ENCODE results near the gene CLEC6A. TPM values are rescaled to one million over a fixed set of nuclear protein-coding genes. Genes with fewer than 3 reads are reported as not detected.
"Not testable (repeated sequence)": the region's sequence is repeated elsewhere in the genome, so short reads cannot be mapped to it uniquely, and the experiment has no call there.

CLEC6A gene
- total RNA-seq, 1 experiment from 2014 or later = not detected

GRCh38 chr12:8483079-8483478 is 27.3 kb downstream of the CLEC6A start:
- no TSS peak for BruUV-seq (replicated peaks)
- H3K27ac Mint-ChIP-seq (ENCODE audit: unreplicated experiment) = no peak overlapping the region
- intact Hi-C loops (cut with micrococcal nuclease; ENCODE audit: unreplicated experiment) = no loop called here
- H3K36me3 Mint-ChIP-seq (ENCODE audit: insufficient read depth, unreplicated experiment) = no peaks in the 10 kb centered on the region
- peaks cover 40% of the 10 kb centered on the region for H3K27me3 Mint-ChIP-seq (ENCODE audit: unreplicated experiment)
- TF ChIP-seq CTCF (IDR thresholded peaks at IDR 0.05; ENCODE audit: unreplicated experiment) = no peak
- no peak for DNase-seq
- CTCF ChIA-PET = no interaction called here
- H3K9me3 Mint-ChIP-seq (ENCODE audit: low read depth, unreplicated experiment) = no peaks in the 10 kb centered on the region
- no peak overlapping the region for H3K4me3 Mint-ChIP-seq (ENCODE audit: low read depth, unreplicated experiment)
- no peaks in the 10 kb centered on the region for H3K4me1 Mint-ChIP-seq (ENCODE audit: low read depth, unreplicated experiment)

- intact Hi-C loops (cut with micrococcal nuclease; ENCODE audit: unreplicated experiment) = no loop called here
- no peaks in the 10 kb centered on the region for H3K4me1 Mint-ChIP-seq (ENCODE audit: low read depth, unreplicated experiment)
- no peak for DNase-seq
- no peak for TF ChIP-seq CTCF (IDR thresholded peaks at IDR 0.05; ENCODE audit: unreplicated experiment)
- no peak overlapping the region for H3K4me3 Mint-ChIP-seq (ENCODE audit: low read depth, unreplicated experiment)
- H3K27me3 Mint-ChIP-seq (ENCODE audit: unreplicated experiment) = peaks cover 19% of the 10 kb centered on the region
- H3K9me3 Mint-ChIP-seq (ENCODE audit: low read depth, unreplicated experiment) = no peaks in the 10 kb centered on the region
- no peak overlapping the region for H3K27ac Mint-ChIP-seq (ENCODE audit: unreplicated experiment)
- CTCF ChIA-PET = no interaction called here
- no TSS peak for BruUV-seq (replicated peaks)
- H3K36me3 Mint-ChIP-seq (ENCODE audit: insufficient read depth, unreplicated experiment) = no peaks in the 10 kb centered on the region
These were observed 36.1 kb downstream of the CLEC6A start for GRCh38 chr12:8491646-8492530.

GRCh38 chr12:8493084-8493483 is 37.3 kb downstream of the CLEC6A start:
- Mint-ChIP-seq H3K4me3 (ENCODE audit: low read depth, unreplicated experiment) (no peak overlapping the region), H3K9me3 (ENCODE audit: low read depth, unreplicated experiment) (no peaks in the 10 kb centered on the region), H3K4me1 (ENCODE audit: low read depth, unreplicated experiment) (no peaks in the 10 kb centered on the region), H3K27ac (ENCODE audit: unreplicated experiment) (no peak overlapping the region), H3K27me3 (ENCODE audit: unreplicated experiment) (peaks cover 27% of the 10 kb centered on the region), H3K36me3 (ENCODE audit: insufficient read depth, unreplicated experiment) (no peaks in the 10 kb centered on the region)
- DNase-seq = no peak
- BruUV-seq (replicated peaks) = no TSS peak
- no peak for TF ChIP-seq CTCF (IDR thresholded peaks at IDR 0.05; ENCODE audit: unreplicated experiment)
- CTCF ChIA-PET = no interaction called here
- intact Hi-C loops (cut with micrococcal nuclease; ENCODE audit: unreplicated experiment) = no loop called here

GRCh38 chr12:8495671-8496070 is 39.9 kb downstream of the CLEC6A start:
- CTCF ChIA-PET; H3K4me1 Mint-ChIP-seq (ENCODE audit: low read depth, unreplicated experiment); H3K36me3 Mint-ChIP-seq (ENCODE audit: insufficient read depth, unreplicated experiment); H3K27ac Mint-ChIP-seq (ENCODE audit: unreplicated experiment); H3K9me3 Mint-ChIP-seq (ENCODE audit: low read depth, unreplicated experiment); H3K4me3 Mint-ChIP-seq (ENCODE audit: low read depth, unreplicated experiment); intact Hi-C loops (cut with micrococcal nuclease; ENCODE audit: unreplicated experiment); DNase-seq; BruUV-seq (replicated peaks): not testable (repeated sequence)
- H3K27me3 Mint-ChIP-seq (ENCODE audit: unreplicated experiment) = peaks cover 45% of the 10 kb centered on the region

- H3K36me3 Mint-ChIP-seq (ENCODE audit: insufficient read depth, unreplicated experiment); CTCF ChIA-PET; H3K4me3 Mint-ChIP-seq (ENCODE audit: low read depth, unreplicated experiment); intact Hi-C loops (cut with micrococcal nuclease; ENCODE audit: unreplicated experiment); H3K4me1 Mint-ChIP-seq (ENCODE audit: low read depth, unreplicated experiment); DNase-seq; BruUV-seq (replicated peaks); H3K9me3 Mint-ChIP-seq (ENCODE audit: low read depth, unreplicated experiment); H3K27ac Mint-ChIP-seq (ENCODE audit: unreplicated experiment): not testable (repeated sequence)
- H3K27me3 Mint-ChIP-seq (ENCODE audit: unreplicated experiment) = peaks cover 45% of the 10 kb centered on the region
These were observed 40.3 kb downstream of the CLEC6A start for GRCh38 chr12:8496074-8496473.
